ENCODE data around the gene ARNT2.

DNA sequence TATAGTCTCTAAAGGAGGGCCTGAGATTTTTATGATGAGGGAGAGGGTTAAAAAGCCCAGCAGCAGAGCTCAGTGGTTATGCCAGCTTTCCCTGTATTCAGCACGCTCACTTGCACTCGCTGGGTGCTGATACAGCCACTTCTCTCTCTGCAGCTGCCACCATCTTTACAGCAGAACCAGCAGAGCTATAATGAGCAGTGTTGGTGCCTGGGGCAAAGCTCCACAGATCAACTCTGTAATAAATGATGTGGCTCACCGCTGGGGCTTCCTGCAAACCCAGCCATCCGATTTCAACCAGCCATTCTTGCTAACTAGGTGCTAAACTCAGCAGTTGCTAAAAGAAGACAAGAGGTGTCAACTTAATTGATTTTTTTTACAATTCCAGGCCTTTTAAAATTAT, 48.0 kb downstream of the ARNT2 start:
- TF ChIP-seq RBAK (CRISPR knock-in tag; IDR thresholded peaks at IDR 0.05): no peak
- no peak for TF ChIP-seq MEF2D (CRISPR knock-in tag; IDR thresholded peaks at IDR 0.05)
- no peak for TF ChIP-seq FOXM1 (CRISPR knock-in tag; IDR thresholded peaks at IDR 0.05)
- TF ChIP-seq, protein P1, sequence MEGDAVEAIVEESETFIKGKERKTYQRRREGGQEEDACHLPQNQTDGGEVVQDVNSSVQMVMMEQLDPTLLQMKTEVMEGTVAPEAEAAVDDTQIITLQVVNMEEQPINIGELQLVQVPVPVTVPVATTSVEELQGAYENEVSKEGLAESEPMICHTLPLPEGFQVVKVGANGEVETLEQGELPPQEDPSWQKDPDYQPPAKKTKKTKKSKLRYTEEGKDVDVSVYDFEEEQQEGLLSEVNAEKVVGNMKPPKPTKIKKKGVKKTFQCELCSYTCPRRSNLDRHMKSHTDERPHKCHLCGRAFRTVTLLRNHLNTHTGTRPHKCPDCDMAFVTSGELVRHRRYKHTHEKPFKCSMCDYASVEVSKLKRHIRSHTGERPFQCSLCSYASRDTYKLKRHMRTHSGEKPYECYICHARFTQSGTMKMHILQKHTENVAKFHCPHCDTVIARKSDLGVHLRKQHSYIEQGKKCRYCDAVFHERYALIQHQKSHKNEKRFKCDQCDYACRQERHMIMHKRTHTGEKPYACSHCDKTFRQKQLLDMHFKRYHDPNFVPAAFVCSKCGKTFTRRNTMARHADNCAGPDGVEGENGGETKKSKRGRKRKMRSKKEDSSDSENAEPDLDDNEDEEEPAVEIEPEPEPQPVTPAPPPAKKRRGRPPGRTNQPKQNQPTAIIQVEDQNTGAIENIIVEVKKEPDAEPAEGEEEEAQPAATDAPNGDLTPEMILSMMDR (CRISPR knock-in tag; IDR thresholded peaks at IDR 0.05): no peak
- TF ChIP-seq HNRNPLL (IDR thresholded peaks at IDR 0.05; ENCODE audit: low read depth, low read length, poor library complexity, severe bottlenecking): no peak
- no peak for TF ChIP-seq KAT8 (CRISPR knock-in tag; IDR thresholded peaks at IDR 0.05)
- TF ChIP-seq SRF (IDR thresholded peaks at IDR 0.05; ENCODE audit: low read depth, low read length): no peak
- TF ChIP-seq CEBPB (IDR thresholded peaks at IDR 0.05; ENCODE audit: borderline replicate concordance, low read depth, low read length): no peak

Data from HepG2 (cell line).